ENCODE data around the gene DNTT.

GRCh38 chr10:96254976-96255375 lies 49.3 kb upstream of the DNTT start:
- no peak for TF ChIP-seq KLF1 (tag by site-specific recombination; IDR thresholded peaks at IDR 0.05)
- no peak for TF ChIP-seq CTCF (tag by site-specific recombination; IDR thresholded peaks at IDR 0.05)
- TF ChIP-seq ZBTB44 (tag by site-specific recombination; IDR thresholded peaks at IDR 0.05), result no peak
- TF ChIP-seq ZNF23 (tag by site-specific recombination; IDR thresholded peaks at IDR 0.05; ENCODE audit: borderline replicate concordance), result no peak
- no peak for TF ChIP-seq ZNF621 (tag by site-specific recombination; IDR thresholded peaks at IDR 0.05)
- no peak for TF ChIP-seq SALL2 (tag by site-specific recombination; IDR thresholded peaks at IDR 0.05; ENCODE audit: borderline replicate concordance)
- TF ChIP-seq ZBTB20 (tag by site-specific recombination; IDR thresholded peaks at IDR 0.05), result no peak
- no peak for TF ChIP-seq SP3 (tag by site-specific recombination; IDR thresholded peaks at IDR 0.05)
- TF ChIP-seq ZNF274 (IDR thresholded peaks at IDR 0.05; ENCODE audit: low read length), result no peak
- TF ChIP-seq ZNF274 (tag by site-specific recombination; IDR thresholded peaks at IDR 0.05; ENCODE audit: borderline replicate concordance), result no peak

Measured in HEK293 (cell line).